Measurements from ENCODE around the gene CEBPE. TPM values are rescaled to one million over a fixed set of nuclear protein-coding genes. Genes with fewer than 3 reads are reported as not detected.

Gene CEBPE
- total RNA-seq, 2 experiments from 2014 or later: 1.1 to 2.3 TPM

DNA sequence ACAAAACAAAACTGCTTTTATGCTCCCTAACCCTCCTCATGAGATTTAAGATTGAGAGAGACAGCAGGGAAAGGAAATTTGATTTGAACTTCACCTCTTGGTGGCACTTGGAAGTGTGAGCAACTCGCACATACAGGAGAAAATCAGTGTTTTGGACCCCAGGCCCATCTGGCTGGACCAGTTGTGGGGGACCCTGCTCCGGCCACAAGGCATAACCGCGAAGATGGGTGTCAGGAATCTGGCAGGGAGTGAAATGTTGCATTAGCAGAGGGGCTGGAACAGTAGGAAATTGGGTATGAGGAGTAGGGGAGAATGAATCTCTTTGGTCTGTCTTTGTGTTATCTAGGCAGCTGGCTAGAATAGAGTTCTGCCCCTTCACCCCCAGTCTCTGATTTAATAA is 15.5 kb downstream of the CEBPE start:
- no peak overlapping the region for H2AFZ ChIP-seq (ENCODE audit: low read length)
- CTCF ChIA-PET (ENCODE audit: unreplicated experiment): no interaction called here
- H3K36me3 ChIP-seq (ENCODE audit: insufficient read depth, low read length): peaks cover 8% of the 10 kb centered on the region
- DNase-seq (ENCODE audit: low spot score): no peak
- no peaks in the 10 kb centered on the region for H4K20me1 ChIP-seq (ENCODE audit: insufficient read depth, low read length)
- no peaks in the 10 kb centered on the region for H3K79me2 ChIP-seq (ENCODE audit: insufficient read depth, low read depth, low read length)
- POLR2A ChIA-PET: no interaction called here
- no peaks in the 10 kb centered on the region for H3K9me3 ChIP-seq (ENCODE audit: low read length)
- no peaks in the 10 kb centered on the region for H3K4me1 ChIP-seq (ENCODE audit: insufficient read depth, low read length, poor library complexity, severe bottlenecking)
- intact Hi-C loops (cut with micrococcal nuclease; ENCODE audit: unreplicated experiment): no loop called here
- BruUV-seq (replicated peaks): no TSS peak
- no peak overlapping the region for H3K27ac ChIP-seq (ENCODE audit: low read depth, low read length, poor library complexity, severe bottlenecking)
- no peak for TF ChIP-seq EZH2phosphoT487 (IDR thresholded peaks at IDR 0.05; ENCODE audit: borderline replicate concordance, low read depth, low read length)
- TF ChIP-seq, protein P1, sequence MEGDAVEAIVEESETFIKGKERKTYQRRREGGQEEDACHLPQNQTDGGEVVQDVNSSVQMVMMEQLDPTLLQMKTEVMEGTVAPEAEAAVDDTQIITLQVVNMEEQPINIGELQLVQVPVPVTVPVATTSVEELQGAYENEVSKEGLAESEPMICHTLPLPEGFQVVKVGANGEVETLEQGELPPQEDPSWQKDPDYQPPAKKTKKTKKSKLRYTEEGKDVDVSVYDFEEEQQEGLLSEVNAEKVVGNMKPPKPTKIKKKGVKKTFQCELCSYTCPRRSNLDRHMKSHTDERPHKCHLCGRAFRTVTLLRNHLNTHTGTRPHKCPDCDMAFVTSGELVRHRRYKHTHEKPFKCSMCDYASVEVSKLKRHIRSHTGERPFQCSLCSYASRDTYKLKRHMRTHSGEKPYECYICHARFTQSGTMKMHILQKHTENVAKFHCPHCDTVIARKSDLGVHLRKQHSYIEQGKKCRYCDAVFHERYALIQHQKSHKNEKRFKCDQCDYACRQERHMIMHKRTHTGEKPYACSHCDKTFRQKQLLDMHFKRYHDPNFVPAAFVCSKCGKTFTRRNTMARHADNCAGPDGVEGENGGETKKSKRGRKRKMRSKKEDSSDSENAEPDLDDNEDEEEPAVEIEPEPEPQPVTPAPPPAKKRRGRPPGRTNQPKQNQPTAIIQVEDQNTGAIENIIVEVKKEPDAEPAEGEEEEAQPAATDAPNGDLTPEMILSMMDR (conservative IDR thresholded peaks at IDR 0.05; ENCODE audit: low read length): no peak
- no peaks in the 10 kb centered on the region for H3K9me2 ChIP-seq (ENCODE audit: insufficient read depth, low read length)
- H3K4me3 ChIP-seq (ENCODE audit: low read depth, low read length, poor library complexity, severe bottlenecking): no peak overlapping the region
- no peak overlapping the region for H3K4me2 ChIP-seq (ENCODE audit: low read length)

DNA sequence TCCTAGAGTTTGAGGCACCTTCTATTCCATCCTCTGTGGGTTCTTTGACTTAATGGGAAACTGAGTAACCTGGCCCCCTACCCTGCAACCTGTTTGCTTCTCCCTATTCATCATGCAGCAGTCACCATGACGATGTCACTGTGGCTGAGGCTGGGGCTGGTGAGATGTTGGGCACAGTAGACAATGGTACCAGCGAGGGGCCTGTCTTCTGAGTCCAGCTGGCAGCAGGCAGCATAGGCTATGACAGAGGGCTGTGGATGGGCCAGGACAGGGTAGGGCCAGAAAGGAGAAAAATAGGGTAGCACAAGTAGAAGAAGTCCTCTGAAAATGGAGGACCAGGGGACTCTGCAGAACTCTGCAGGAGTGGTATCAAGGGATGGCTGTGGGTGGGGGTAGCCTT is 16.3 kb downstream of the CEBPE start:
- POLR2A ChIA-PET: no interaction called here
- intact Hi-C loops (cut with micrococcal nuclease; ENCODE audit: unreplicated experiment): no loop called here
- H3K9me2 ChIP-seq (ENCODE audit: insufficient read depth, low read length): no peaks in the 10 kb centered on the region
- DNase-seq (ENCODE audit: low spot score): no peak
- H2AFZ ChIP-seq (ENCODE audit: low read length): no peak overlapping the region
- peaks cover 1% of the 10 kb centered on the region; the same call in 1 of the 2 replicates for H3K79me2 ChIP-seq (ENCODE audit: insufficient read depth, low read depth, low read length)
- no peaks in the 10 kb centered on the region for H3K9me3 ChIP-seq (ENCODE audit: low read length)
- H3K4me3 ChIP-seq (ENCODE audit: low read depth, low read length, poor library complexity, severe bottlenecking): no peak overlapping the region
- H3K4me2 ChIP-seq (ENCODE audit: low read length): no peak overlapping the region
- H4K20me1 ChIP-seq (ENCODE audit: insufficient read depth, low read length): 0 out of 2 replicates have a peak, but pooled peaks cover 4% of the 10 kb centered on the region
- no TSS peak for BruUV-seq (replicated peaks)
- peaks cover 16% of the 10 kb centered on the region for H3K36me3 ChIP-seq (ENCODE audit: insufficient read depth, low read length)
- H3K27ac ChIP-seq (ENCODE audit: low read depth, low read length, poor library complexity, severe bottlenecking): no peak overlapping the region
- no peaks in the 10 kb centered on the region for H3K4me1 ChIP-seq (ENCODE audit: insufficient read depth, low read length, poor library complexity, severe bottlenecking)
- TF ChIP-seq, protein P1 (conservative IDR thresholded peaks at IDR 0.05; ENCODE audit: low read length): no peak
- no peak for TF ChIP-seq EZH2phosphoT487 (IDR thresholded peaks at IDR 0.05; ENCODE audit: borderline replicate concordance, low read depth, low read length)
- CTCF ChIA-PET (ENCODE audit: unreplicated experiment): interaction anchor here (0.5 kb wide), 1 partner anchor 158 kb away, joined by 3 read pairs; no protein-coding TSS in a partner anchor

- TF ChIP-seq, protein P1 (conservative IDR thresholded peaks at IDR 0.05; ENCODE audit: low read length): no peak
- no peak for TF ChIP-seq EZH2phosphoT487 (IDR thresholded peaks at IDR 0.05; ENCODE audit: borderline replicate concordance, low read depth, low read length)
- H3K4me2 ChIP-seq (ENCODE audit: low read length): no peak overlapping the region
- ChIA-PET CTCF (ENCODE audit: unreplicated experiment) (interaction anchor here (0.5 kb wide), 1 partner anchor 157 kb away, joined by 3 read pairs; no protein-coding TSS in a partner anchor), POLR2A (no interaction called here)
- no peak overlapping the region for H3K27ac ChIP-seq (ENCODE audit: low read depth, low read length, poor library complexity, severe bottlenecking)
- no peaks in the 10 kb centered on the region for H3K9me2 ChIP-seq (ENCODE audit: insufficient read depth, low read length)
- H4K20me1 ChIP-seq (ENCODE audit: insufficient read depth, low read length): peaks cover 4% of the 10 kb centered on the region; the same call in 1 of the 2 replicates
- no peak for DNase-seq (ENCODE audit: low spot score)
- BruUV-seq (replicated peaks): no TSS peak
- no peak overlapping the region for H3K4me3 ChIP-seq (ENCODE audit: low read depth, low read length, poor library complexity, severe bottlenecking)
- H3K4me1 ChIP-seq (ENCODE audit: insufficient read depth, low read length, poor library complexity, severe bottlenecking): peaks cover 4% of the 10 kb centered on the region
- H3K9me3 ChIP-seq (ENCODE audit: low read length): no peaks in the 10 kb centered on the region
- H3K79me2 ChIP-seq (ENCODE audit: insufficient read depth, low read depth, low read length): peaks cover 8% of the 10 kb centered on the region; the same call in 1 of the 2 replicates
- no peak overlapping the region for H2AFZ ChIP-seq (ENCODE audit: low read length)
- intact Hi-C loops (cut with micrococcal nuclease; ENCODE audit: unreplicated experiment): no loop called here
- H3K36me3 ChIP-seq (ENCODE audit: insufficient read depth, low read length): peaks cover 23% of the 10 kb centered on the region
Observed at GRCh38 chr14:23101986-23102625, 16.9 kb downstream of the CEBPE start.
